Caki2 (cell line): ENCODE data around the gene FAM98C. TPM values are rescaled to one million over a fixed set of nuclear protein-coding genes. Genes with fewer than 3 reads are reported as not detected.
A peak's percentile ranks its signal among the peaks of the same experiment; 100 is the strongest.
"Not testable (repeated sequence)": the region's sequence is repeated elsewhere in the genome, so short reads cannot be mapped to it uniquely, and the experiment has no call there.

Experiments used
- DNase-seq: peaks from one replicate; pipeline ENCODE4 v3.0.0-alpha.2; 2015; ENCODE audit warnings: low read depth
- in situ Hi-C: cut with HindIII; loops from 2 replicates; pipeline ENCODE4 v1.10.0; 2016; ENCODE audit warnings: low sequenced_read_pairs, low pct_unique_long_range_greater_than_20kb, mixed read lengths
- total RNA-seq: library from RNA; depleted of rRNA; stranded (reverse); fragments of >200 nt; shearing (Covaris generic); gene quantifications from 2 replicates; pipeline ENCODE4 v1.2.3, GENCODE V29; 2014; ENCODE audit warnings: low replicate concordance

The FAM98C gene
- total RNA-seq, 1 experiment from 2014 or later: 23.9 TPM

GRCh38 chr19:38389957-38390924 lies 12.7 kb upstream of the FAM98C start:
- in situ Hi-C loops: no loop called here

GRCh38 chr19:38391911-38392464 lies 10.9 kb upstream of the FAM98C start:
- no peak for DNase-seq
- in situ Hi-C loops: no loop called here

More at GRCh38 chr19:38389957-38390924, 12.7 kb upstream of the FAM98C start:
- DNase-seq: no peak

GRCh38 chr19:38392707-38393308 lies 10.1 kb upstream of the FAM98C start:
- in situ Hi-C loops: no loop called here
- peak; percentile 56 for DNase-seq

- no peak for DNase-seq
- in situ Hi-C loops: no loop called here
Measured at GRCh38 chr19:38394488-38394887, 8.4 kb upstream of the FAM98C start.

GRCh38 chr19:38395381-38396114 lies 7.3 kb upstream of the FAM98C start:
- in situ Hi-C loops: no loop called here
- no peak for DNase-seq

GRCh38 chr19:38399081-38399480 lies 3.8 kb upstream of the FAM98C start:
- no peak for DNase-seq
- in situ Hi-C loops: no loop called here

- in situ Hi-C loops: no loop called here
- DNase-seq: no peak
Measured at GRCh38 chr19:38399537-38399936, 3.4 kb upstream of the FAM98C start.

- in situ Hi-C loops: no loop called here
- DNase-seq: no peak
Measured at GRCh38 chr19:38400361-38400760, 2.5 kb upstream of the FAM98C start.

GRCh38 chr19:38401148-38401547 lies 1.7 kb upstream of the FAM98C start:
- DNase-seq: peak; percentile 26
- in situ Hi-C loops: no loop called here

- in situ Hi-C loops: no loop called here
- no peak for DNase-seq
Measured at GRCh38 chr19:38402623-38402966, 298 bp upstream of the FAM98C start.

- in situ Hi-C loops: no loop called here
- DNase-seq: no peak
Measured at GRCh38 chr19:38404858-38405257, 2.0 kb downstream of the FAM98C start.

- DNase-seq: no peak
- in situ Hi-C loops: no loop called here
Measured at GRCh38 chr19:38405276-38405675, 2.4 kb downstream of the FAM98C start.

- DNase-seq: no peak
- in situ Hi-C loops: no loop called here
Measured at GRCh38 chr19:38409631-38410133, 6.8 kb downstream of the FAM98C start.

- in situ Hi-C loops, DNase-seq: not testable (repeated sequence)
Measured at GRCh38 chr19:38410407-38410806, 7.5 kb downstream of the FAM98C start.

GRCh38 chr19:38411041-38411712 lies 8.3 kb downstream of the FAM98C start:
- in situ Hi-C loops: no loop called here
- DNase-seq: no peak

- DNase-seq, in situ Hi-C loops: not testable (repeated sequence)
Measured at GRCh38 chr19:38411898-38412297, 9.0 kb downstream of the FAM98C start.

GRCh38 chr19:38412491-38412890 lies 9.6 kb downstream of the FAM98C start:
- in situ Hi-C loops: no loop called here
- DNase-seq: no peak

GRCh38 chr19:38412961-38413360 lies 10.1 kb downstream of the FAM98C start:
- no peak for DNase-seq
- in situ Hi-C loops: no loop called here
